NCI-H128 (cell line): ENCODE measurements around the gene AFMID.
"Not testable (repeated sequence)": the region's sequence is repeated elsewhere in the genome, so short reads cannot be mapped to it uniquely, and the experiment has no call there.

Source experiments
- DNase-seq: peaks from one replicate; lab custom pipeline; 2025; ENCODE audit not compliant: unreplicated experiment; lab: John Stamatoyannopoulos, UW

Gene AFMID, protein sequence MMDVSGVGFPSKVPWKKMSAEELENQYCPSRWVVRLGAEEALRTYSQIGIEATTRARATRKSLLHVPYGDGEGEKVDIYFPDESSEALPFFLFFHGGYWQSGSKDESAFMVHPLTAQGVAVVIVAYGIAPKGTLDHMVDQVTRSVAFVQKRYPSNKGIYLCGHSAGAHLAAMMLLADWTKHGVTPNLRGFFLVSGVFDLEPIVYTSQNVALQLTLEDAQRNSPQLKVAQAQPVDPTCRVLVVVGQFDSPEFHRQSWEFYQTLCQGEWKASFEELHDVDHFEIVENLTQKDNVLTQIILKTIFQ

DNA sequence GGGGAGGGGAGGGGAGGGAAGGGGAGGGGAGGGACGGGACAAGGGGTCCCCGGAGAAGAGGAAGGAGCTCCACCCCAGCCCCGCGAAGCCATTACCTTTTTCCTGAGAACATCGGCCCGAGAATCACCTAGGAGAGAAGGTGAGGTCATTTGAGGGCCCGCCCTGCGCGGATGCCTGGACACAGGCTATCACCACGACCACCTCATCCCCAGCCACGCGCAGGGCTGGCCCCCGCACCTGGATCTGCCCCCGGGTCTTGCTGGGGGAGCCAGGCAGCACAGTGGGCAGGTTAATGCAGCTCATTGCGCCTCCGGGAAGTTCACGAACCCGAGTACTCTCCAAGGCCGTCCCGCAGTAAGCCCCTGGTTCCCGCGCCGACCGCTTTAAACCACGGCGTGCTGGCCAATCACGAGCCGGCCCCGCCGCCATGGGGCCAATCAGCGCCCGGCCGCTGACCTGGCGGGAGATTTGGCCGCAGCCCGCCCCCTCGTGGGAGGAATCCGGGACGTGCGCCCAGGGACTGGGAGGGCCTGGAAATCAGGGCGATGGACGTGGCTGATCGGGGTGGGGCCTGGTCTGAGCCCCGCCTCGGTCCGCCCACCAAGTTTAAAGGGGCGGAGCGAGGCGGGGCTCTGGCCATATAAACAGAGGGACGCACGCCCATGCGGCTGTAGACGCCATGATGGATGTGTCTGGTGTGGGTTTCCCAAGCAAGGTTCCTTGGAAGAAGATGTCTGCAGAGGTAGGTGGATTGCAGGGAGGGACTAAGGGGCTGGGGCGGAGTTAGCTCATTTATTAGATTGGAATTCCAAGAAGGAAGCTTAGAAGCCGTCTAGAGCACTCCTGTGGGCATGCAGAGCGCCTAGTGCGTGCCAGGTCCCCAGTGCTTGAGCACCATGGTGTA lies at the start of gene AFMID, which contains the start of gene TK1:
Gene AFMID (plus strand): TSS at position 671 of the 904 bp plus-strand sequence. CDS start 9 bp downstream, at position 680.
Gene TK1 (minus strand): TSS at position 361 of the 904 bp plus-strand sequence. CDS start 58 bp downstream, at position 303.
- DNase-seq: peak; percentile 84

DNA sequence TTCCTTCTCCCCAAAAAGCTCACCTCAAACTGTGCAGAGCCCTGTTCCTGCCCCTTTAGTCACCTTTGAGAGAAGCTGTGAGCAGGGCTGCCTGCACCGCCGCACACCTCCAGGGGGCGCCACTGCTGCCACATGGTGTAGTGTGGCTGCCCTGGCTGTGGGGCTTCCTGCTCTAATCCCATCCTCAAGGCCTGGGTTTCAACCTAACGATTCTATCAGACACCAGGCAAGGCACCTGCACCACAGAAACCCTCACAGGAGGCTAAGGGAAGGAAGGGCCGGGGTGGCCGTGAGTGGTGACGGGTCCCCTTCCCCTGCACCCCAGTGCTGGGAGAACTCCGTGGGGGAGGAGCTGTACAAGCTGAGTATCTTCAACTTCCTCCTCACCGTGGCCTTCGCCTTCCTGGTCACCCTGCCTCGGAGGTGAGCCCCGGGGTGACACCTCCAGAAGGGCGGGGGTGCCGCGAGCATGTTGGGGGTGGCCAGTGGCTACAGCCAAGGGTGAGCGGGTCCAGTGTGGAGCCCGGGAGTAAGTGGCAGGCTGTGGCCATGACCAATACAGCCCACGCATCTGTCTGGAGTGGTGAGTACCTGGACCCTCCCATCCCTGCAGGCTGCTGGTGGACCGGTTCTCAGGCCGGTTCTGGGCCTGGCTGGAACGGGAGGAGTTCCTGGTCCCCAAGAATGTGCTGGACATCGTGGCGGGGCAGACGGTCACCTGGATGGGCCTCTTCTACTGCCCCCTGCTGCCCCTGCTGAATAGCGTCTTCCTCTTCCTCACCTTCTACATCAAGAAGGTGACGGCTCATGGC lies 49.6 kb upstream of the AFMID start:
- DNase-seq: no peak

DNA sequence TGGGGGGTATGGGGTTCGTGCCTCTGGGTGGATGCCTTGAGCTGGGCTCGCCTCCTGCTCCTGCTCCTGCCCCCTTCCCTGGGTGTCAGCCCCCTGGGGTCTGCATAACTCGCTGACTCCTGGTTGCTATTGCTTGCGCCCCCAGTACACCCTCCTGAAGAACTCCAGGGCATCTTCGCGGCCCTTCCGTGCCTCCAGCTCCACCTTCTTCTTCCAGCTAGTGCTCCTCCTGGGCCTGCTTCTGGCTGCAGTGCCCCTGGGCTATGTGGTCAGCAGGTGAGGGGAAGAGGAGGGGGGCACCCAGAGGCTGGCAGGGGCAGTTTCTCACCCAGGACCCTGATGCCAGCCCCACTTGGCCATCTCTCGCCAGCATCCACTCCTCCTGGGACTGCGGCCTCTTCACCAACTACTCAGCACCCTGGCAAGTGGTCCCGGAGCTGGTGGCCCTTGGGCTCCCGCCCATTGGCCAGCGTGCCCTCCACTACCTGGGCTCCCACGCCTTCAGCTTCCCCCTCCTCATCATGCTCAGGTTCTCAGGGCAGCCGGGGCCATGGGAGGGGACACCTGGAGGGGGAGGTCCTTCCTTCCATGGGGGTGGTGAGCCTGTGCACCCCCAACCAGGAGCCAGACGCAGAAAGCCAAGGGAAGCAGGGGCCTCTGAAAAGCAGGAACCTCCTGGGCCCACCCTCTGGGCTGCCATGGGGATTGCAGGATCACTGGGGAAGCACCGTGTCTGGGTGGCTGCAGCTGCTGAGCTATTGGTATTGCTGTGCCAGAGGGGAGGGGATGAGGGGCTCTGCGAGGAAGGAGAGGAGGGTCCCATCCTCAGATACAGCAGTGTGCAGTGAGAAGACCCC lies 48.7 kb upstream of the AFMID start:
- no peak for DNase-seq

DNA sequence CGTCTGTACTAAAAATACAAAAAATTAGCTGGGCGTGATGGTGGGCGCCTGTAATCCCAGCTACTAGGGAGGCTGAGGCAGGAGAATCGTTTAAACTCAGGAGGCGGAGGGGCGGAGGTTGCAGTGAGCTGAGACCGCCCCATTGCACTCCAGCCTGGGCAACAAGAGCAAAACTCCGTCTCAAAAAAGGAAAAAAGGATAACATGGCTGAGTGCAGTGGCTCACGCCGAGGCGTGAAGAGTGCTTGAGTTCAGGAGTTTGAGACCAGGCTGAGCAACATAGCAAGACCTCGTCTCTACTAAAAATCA lies 47.3 kb upstream of the AFMID start:
- DNase-seq: not testable (repeated sequence)

DNA sequence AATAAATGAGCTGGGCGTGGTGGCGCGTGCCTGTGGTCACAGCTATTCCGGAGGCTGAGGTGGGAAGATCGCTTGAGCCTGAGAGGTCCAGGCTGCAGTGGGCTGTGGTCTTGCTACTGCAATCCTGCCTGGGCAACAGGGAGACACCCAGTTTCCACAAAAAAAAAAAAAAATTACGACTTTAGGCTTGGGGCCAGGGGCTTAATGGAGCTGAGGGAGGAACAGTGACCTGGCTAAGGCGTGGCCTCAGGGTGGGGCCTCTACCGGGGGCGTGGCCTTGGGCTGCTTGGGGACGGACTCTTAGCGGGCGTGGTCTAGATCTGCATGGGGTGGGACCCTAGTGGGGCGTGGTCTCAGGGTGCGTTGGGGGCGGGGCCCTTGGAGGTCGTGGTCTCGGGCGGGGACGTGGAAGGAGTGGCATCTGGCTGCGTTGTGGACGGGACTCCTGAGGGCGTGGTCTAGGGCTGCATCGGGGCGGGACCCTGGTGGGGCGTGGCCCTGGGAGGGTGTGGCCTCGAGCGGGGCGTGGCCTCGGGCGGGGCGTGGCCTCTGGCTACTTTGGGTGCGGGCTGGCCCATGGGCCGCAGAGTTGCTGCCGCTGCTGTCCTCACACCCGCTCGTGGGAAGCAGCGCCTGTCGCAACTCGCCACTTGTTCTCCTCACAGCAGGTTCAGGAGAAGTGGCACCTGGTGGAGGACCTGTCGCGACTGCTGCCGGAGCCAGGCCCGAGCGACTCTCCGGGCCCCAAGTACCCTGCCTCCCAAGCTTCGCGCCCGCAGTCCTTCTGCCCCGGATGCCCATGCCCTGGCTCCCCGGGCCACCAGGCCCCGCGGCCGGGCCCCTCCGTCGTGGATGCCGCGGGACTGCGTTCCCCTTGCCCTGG lies 46.8 kb upstream of the AFMID start:
- DNase-seq: peak; percentile 79

DNA sequence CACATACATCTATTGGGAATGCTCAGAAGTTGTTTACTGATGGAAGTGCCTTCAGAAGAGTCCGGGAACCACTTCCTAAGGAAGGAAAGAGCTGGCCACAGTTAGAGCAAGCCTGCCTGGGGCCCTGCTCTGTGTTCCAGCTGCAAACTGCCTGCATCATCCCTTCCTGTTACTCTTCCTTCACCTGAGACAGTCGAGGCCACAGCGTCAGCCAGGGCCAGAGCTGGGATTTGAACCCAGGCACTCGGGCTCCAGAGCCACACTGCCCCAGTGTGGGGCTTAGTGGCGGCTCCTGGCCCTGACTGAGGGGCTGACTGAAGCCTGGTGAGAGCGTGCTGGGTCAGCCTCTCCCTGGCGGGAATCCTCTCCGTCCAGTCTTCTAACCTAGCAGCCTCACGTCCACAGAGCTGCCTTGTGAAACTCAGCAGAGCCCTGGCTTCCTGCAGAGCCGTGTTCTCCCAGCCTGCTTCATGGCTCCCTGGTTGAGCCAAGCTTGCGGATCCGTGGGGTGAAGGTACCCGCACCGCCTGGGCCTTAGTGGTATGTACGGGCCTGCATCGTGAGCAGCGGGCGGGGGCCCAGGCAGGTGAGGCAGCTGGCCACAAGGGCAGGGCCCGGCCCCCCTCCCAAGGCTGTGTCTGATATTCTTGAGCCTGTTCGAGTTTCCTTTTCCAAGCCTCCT lies 45.6 kb upstream of the AFMID start:
- no peak for DNase-seq

DNA sequence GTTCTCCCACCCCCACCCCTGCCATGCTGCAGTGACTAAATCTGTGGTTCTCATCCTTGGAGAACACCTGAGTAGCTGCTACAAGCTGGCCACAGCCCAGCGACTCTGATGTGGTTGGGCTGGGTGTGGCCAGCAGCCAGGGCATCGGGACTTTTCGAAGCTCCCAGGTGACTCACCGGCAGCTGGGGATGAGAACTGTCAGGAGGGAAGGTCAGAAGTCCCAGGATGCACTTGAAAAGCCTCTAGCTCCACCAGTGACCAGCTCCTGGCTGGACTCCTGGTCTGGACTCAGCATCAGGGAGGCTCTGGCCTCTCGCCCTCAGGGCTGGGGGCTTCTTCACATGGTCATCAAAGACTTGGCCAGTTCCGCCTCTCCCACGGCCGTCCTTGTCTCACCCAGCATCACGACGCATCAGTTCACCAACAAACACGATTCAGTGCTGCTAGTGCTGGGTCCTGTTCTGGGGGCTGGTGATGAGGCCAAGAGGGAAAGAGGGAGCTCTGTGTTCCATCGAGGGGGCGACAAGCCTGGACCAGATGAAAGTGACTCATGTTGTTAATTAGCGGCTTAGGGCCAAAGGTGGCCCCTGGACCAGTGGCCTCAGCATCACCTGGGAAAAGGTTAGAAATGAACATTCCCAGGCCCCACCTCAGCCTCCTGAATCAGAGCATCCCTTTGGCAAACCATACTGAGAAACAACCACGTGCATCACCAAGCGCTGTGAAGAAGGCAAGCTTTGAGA lies 44.9 kb upstream of the AFMID start:
- DNase-seq: no peak

DNA sequence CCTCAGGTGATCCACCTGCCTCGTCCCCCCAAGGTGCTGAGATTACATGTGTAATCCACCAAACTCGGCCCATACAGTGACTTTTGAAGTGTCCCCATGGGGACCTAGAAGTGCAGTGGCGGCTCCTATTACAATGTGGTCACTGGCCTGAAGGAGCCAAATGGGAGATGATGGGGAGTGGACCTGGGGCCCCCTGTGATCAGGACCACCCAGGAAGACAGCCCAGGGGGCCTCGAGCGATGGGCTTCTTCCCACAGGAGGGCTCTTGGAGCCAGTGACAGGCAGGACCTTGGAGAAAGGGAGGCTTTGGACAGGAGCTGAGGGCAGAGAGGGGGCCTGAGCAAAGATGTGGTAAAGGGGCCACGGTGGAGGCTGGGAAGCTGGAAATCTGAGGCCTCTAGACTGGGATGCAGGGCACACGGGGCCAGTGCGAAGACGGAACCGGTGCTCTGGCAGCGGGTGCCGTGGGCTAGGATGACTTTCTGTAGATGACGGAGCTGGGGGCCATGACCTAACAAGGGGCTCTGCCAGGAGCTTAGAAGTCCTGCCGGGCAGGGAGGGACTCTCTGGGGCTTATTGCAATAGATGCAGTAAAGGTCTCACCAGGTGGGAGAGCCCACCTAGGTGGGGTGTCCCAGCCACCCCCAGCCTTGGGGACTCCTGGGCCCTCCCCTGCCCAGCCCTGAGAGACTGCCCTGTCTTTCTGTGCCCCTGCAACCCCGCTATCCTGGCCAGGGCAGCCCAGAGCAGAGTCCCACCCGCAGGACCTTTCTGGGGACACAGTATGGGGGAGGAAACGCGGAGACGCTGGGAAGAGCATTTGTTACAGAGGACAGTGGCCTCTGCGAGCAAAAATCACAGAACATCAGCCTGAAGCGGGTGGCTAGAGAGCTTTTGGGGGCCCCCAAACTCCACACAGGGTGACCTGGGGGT lies 43.7 kb upstream of the AFMID start:
- no peak for DNase-seq

DNA sequence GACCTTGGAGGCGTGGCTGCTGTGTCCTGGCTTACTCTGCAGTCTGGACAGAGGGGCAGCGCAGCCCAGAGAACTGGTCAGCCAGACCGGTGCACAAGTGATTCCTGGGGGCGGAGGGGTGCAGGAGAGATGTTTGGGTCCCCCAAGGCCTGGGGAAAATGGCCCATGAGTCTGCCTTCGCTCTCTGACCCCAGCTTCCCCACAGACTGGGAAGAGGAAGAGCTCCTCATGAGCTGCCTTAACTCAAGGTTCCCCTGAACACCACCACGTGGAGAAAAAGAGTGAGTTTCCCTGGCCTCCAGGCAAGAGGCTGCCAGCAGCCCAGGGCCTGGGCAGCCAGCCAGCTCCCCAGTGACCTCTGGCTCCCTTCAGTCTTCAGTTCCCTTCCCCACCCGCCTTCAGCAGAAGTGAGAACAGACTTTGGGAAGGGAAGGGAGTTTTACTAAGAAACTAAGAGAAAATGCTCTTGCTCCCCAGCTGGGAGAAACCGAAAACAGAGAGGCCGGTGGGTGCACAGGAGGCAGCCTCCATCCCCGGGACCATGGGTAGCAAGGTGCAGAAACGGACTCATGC lies 42.9 kb upstream of the AFMID start:
- no peak for DNase-seq

DNA sequence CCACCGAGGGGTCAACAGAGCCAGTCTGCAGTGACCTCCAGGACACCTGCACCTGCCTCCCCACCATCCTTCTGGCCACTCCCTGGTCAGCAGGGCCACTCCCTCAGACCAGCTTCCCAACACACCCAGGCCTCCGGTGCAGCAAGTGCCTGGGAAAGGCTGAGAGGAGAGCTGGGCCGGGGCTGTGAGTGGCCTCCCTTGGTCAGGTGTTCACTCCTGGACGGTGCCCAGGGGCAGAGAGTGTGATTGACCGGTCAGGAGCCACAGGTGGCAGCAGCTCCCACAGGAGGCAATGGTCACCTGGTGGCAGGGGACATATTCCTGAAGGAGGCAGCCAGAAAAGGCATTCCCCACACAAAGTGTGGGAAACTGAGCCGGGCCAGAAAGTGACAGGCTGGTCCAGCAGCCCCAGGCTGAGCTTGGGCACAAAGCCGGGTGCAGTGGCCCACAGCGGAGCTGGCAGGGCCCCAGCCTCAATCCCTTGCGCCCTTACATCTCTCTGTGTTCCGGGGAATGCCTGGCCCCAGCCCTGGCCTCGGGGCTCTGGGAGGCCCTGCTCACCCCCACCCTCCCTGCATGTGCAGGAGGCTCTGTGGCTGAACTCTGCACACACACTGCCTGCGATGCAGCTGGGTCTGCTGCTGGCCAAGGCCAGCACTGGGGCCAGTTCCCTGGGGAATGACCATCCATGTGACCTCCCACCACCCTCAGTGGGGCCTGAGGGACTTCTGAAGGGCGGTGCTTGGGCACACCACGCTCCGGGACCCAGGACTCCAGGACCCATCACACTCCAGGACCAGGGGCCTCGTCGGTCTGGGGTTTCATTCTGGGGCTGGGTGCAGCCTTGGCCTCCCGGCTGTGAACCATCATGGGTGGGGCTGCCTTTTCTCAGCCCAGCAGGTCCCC lies 42.2 kb upstream of the AFMID start:
- DNase-seq: no peak

DNA sequence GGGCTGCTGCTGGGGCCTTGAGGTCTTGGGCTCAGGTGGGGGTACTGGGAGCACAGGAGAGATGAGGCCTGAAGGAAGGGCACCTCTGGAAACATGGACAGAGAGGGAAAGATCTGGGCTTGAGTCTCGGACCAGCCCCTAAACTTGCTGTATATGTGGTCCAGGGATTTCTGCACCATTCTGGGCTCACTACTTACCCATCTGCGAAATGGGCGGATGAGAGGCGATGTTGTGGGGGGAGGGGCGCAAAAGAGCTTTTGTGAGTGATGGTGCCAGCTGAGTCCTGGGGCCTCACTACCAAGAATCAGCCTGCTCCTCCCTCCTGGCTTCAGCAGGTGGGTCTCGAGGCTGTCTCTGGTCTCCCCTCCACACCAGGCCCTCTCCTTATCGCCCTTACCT lies 40.7 kb upstream of the AFMID start:
- DNase-seq: no peak

DNA sequence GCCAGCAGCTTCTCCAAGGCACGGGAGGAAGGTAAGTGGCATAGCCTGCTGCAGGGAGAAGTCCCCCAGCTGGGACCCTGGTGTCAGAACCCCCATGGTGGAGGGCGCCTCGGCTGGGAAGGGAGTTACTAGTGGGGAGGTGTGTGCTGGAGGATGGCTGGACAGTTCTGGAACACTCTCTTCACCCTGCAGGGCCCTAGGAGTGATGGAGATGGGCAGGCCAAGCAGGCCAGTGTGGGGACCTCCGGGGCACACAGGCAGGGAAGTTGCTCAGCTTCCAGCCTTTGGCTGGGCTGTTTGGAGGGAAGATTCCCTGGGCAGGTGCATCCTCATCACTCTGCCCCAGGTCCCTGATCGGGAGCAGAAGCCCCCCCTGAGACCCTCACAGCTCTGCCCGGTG lies 40.3 kb upstream of the AFMID start:
- no peak for DNase-seq

DNA sequence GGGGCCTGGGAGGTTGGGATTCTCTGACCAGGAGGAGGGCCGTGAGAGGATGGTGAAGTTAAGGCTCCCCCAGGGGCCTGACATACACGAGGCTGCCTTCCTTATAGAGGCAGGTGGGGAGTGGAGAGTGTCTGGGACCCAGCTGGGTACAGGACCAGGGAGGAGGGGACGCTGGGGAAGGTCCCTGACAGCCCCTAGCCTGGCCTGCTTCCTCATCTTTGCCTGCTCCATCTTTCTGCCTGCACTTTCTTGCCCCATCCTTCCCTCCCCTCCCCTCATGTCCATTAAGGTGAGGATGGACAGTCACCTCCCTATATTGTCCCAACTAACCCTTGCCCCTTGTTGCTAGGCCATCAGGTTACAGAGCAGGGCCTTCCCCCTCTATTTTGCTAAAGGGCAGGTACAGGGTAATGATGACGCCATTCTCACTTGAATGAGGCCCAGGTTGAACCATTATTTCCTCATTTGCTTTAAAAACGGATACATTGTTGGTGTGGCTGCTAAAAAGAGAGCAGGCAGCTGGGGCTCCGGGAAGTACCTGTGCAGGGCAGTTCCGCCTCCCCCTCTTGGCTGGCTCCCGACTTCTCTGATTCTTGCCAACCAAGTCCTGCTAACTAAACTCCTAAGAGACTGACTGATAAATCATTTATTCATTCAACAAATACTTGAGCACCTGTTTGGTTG lies 39.7 kb upstream of the AFMID start:
- no peak for DNase-seq

DNA sequence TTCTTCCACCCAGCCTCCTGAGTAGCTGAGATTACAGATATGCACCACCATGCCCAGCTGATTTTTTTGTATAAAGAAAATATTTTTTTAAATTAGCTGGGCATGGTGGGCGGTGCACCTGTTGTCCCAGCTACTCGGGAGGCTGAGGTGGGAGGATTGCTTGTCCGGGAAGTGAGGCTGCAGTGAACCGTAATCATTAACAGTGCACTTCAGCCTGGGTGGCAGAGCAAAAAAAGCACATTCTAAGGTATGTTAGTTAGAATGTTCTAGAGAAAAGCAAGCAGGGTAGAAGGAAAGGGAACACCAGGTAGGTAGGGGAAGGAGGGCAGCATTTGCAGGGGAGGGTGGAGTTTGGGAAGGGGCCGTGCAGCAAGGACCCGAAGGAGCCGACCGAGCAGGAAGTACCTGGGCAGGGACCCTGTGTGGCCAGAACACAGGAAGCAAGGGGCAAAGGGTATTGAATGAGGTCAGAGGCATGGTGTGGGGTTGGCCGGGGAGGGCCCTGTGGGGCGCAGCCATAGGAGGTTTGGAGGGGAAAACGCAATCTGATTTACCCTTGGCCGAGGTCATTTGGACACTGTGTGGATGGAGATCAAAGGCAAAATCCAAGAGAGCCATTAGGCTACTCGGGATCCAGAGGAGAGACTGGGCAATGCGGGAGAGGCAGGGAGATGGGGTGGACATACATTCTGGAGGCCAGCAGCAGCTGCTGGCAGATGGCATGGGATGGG lies 38.7 kb upstream of the AFMID start:
- DNase-seq: no peak
